ENCODE results near the gene MTMR10. TPM values are rescaled to one million over a fixed set of nuclear protein-coding genes. Genes with fewer than 3 reads are reported as not detected.
A peak's percentile ranks its signal among the peaks of the same experiment; 100 is the strongest.

Gene MTMR10
- total RNA-seq, 5 donors from 2014 or later (not counting 1 experiment from before 2014, with no cell fraction given) = 29.2 to 40.7 (median 33.1) TPM

- no peaks in the 10 kb centered on the region for H3K27me3 Mint-ChIP-seq
- H3K4me3 ChIP-seq (ENCODE audit: control insufficient read depth in 1 of 2, extremely low read depth in 1 of 2, low read length in 1 of 2) = no peak overlapping the region
- no peak overlapping the region for H3K27ac Mint-ChIP-seq
- WGBS (ENCODE audit: insufficient coverage) = 100% methylated on average over 2 of the region's 5 CpGs
- no peaks in the 10 kb centered on the region for H3K9me3 Mint-ChIP-seq
- ATAC-seq (replicated peaks in 1 of 4) (no peak), DNase-seq (no peak)
- no peaks in the 10 kb centered on the region for H3K9me3 ChIP-seq
- H3K4me3 Mint-ChIP-seq = no peak overlapping the region
- H3K27me3 ChIP-seq (replicated peaks in 1 of 2; ENCODE audit: control insufficient read depth in 2 of 2, extremely low read depth in 1 of 2, insufficient read depth in 2 of 2, low read length in 1 of 2) = no peaks in the 10 kb centered on the region
- no peaks in the 10 kb centered on the region for H3K4me1 Mint-ChIP-seq
- H3K36me3 ChIP-seq (ENCODE audit: control insufficient read depth in 2 of 2, extremely low read depth in 1 of 2, insufficient read depth in 1 of 2, low read length in 1 of 2) = peaks cover 18 to 70% of the 10 kb centered on the region in 2 donors
- H3K36me3 Mint-ChIP-seq = peaks cover 61% of the 10 kb centered on the region
- no peaks in the 10 kb centered on the region for H3K4me1 ChIP-seq (ENCODE audit: control insufficient read depth in 1 of 2, extremely low read depth in 1 of 2, insufficient read depth in 2 of 2, low read length in 2 of 2)
- POLR2A ChIA-PET = no interaction called here
- CTCF ChIA-PET = no interaction called here
- no peak overlapping the region for H3K27ac ChIP-seq (ENCODE audit: low read length)
These were observed 67.1 kb downstream of the MTMR10 start for GRCh38 chr15:30924353-30924752.

- DNase-seq (no peak), ATAC-seq (replicated peaks in 1 of 4) (no peak)
- H3K27me3 Mint-ChIP-seq = no peaks in the 10 kb centered on the region
- POLR2A ChIA-PET = interaction anchor here in 1 of 2 donors (0.7 kb wide), 1 partner anchor 1692 kb away, joined by 4 read pairs; the partner anchor contains the start of gene ARHGAP11A
- 96% methylated on average over 3 of the region's 7 CpGs for WGBS (ENCODE audit: insufficient coverage)
- H3K27me3 ChIP-seq (replicated peaks in 1 of 2; ENCODE audit: control insufficient read depth in 2 of 2, extremely low read depth in 1 of 2, insufficient read depth in 2 of 2, low read length in 1 of 2) = no peaks in the 10 kb centered on the region
- no peaks in the 10 kb centered on the region for H3K4me1 Mint-ChIP-seq
- no peak overlapping the region for H3K4me3 ChIP-seq (ENCODE audit: control insufficient read depth in 1 of 2, extremely low read depth in 1 of 2, low read length in 1 of 2)
- peaks cover 16 to 68% of the 10 kb centered on the region in 2 donors for H3K36me3 ChIP-seq (ENCODE audit: control insufficient read depth in 2 of 2, extremely low read depth in 1 of 2, insufficient read depth in 1 of 2, low read length in 1 of 2)
- H3K36me3 Mint-ChIP-seq = peaks cover 61% of the 10 kb centered on the region
- H3K27ac ChIP-seq (ENCODE audit: low read length) = no peak overlapping the region
- no peaks in the 10 kb centered on the region for H3K4me1 ChIP-seq (ENCODE audit: control insufficient read depth in 1 of 2, extremely low read depth in 1 of 2, insufficient read depth in 2 of 2, low read length in 2 of 2)
- CTCF ChIA-PET = no interaction called here
- no peak overlapping the region for H3K4me3 Mint-ChIP-seq
- H3K27ac Mint-ChIP-seq = no peak overlapping the region
- H3K9me3 ChIP-seq = no peaks in the 10 kb centered on the region
- no peaks in the 10 kb centered on the region for H3K9me3 Mint-ChIP-seq
These were observed 68.0 kb downstream of the MTMR10 start for GRCh38 chr15:30923429-30923828.

- no peak for DNase-seq
- WGBS (ENCODE audit: insufficient coverage) = 93% methylated on average over 10 of the region's 14 CpGs
- Mint-ChIP-seq H3K27ac (no peak overlapping the region), H3K4me1 (no peaks in the 10 kb centered on the region), H3K27me3 (no peaks in the 10 kb centered on the region), H3K4me3 (no peak overlapping the region), H3K9me3 (no peaks in the 10 kb centered on the region), H3K36me3 (peaks cover 59% of the 10 kb centered on the region)
- Histone ChIP-seq H3K36me3 (ENCODE audit: control insufficient read depth in 2 of 2, extremely low read depth in 1 of 2, insufficient read depth in 1 of 2, low read length in 1 of 2) (peaks cover 18 to 74% of the 10 kb centered on the region in 2 donors), H3K27me3 (replicated peaks in 1 of 2; ENCODE audit: control insufficient read depth in 2 of 2, extremely low read depth in 1 of 2, insufficient read depth in 2 of 2, low read length in 1 of 2) (no peaks in the 10 kb centered on the region), H3K4me3 (ENCODE audit: control insufficient read depth in 1 of 2, extremely low read depth in 1 of 2, low read length in 1 of 2) (no peak overlapping the region), H3K4me1 (ENCODE audit: control insufficient read depth in 1 of 2, extremely low read depth in 1 of 2, insufficient read depth in 2 of 2, low read length in 2 of 2) (no peaks in the 10 kb centered on the region), H3K9me3 (no peaks in the 10 kb centered on the region), H3K27ac (ENCODE audit: low read length) (no peak overlapping the region)
- ChIA-PET CTCF (no interaction called here), POLR2A (interaction anchor here in 1 of 2 donors (0.7 kb wide), 1 partner anchor 1692 kb away, joined by 4 read pairs; the partner anchor contains the start of gene ARHGAP11A)
- ATAC-seq (replicated peaks in 1 of 4) = no peak
These were observed 68.7 kb downstream of the MTMR10 start for GRCh38 chr15:30922480-30923311.

GRCh38 chr15:30921781-30922479 is 69.5 kb downstream of the MTMR10 start:
- Mint-ChIP-seq H3K27me3 (no peaks in the 10 kb centered on the region), H3K36me3 (peaks cover 60% of the 10 kb centered on the region), H3K9me3 (no peaks in the 10 kb centered on the region), H3K27ac (no peak overlapping the region), H3K4me3 (no peak overlapping the region), H3K4me1 (peaks cover 3% of the 10 kb centered on the region in 3 donors)
- no peak overlapping the region for H3K27ac ChIP-seq (ENCODE audit: low read length)
- peaks cover 21 to 67% of the 10 kb centered on the region in 2 donors for H3K36me3 ChIP-seq (ENCODE audit: control insufficient read depth in 2 of 2, extremely low read depth in 1 of 2, insufficient read depth in 1 of 2, low read length in 1 of 2)
- POLR2A ChIA-PET = interaction anchor here in 1 of 2 donors (0.7 kb wide), 1 partner anchor 222 kb away, joined by 3 read pairs; no protein-coding TSS in a partner anchor
- no peaks in the 10 kb centered on the region for H3K27me3 ChIP-seq (replicated peaks in 1 of 2; ENCODE audit: control insufficient read depth in 2 of 2, extremely low read depth in 1 of 2, insufficient read depth in 2 of 2, low read length in 1 of 2)
- 92% methylated on average over 6 of the region's 9 CpGs for WGBS (ENCODE audit: insufficient coverage)
- ATAC-seq (replicated peaks in 1 of 4) (no peak), DNase-seq (no peak)
- H3K4me1 ChIP-seq (ENCODE audit: control insufficient read depth in 1 of 2, extremely low read depth in 1 of 2, insufficient read depth in 2 of 2, low read length in 2 of 2) = no peaks in the 10 kb centered on the region
- CTCF ChIA-PET = no interaction called here
- H3K9me3 ChIP-seq = no peaks in the 10 kb centered on the region
- no peak overlapping the region for H3K4me3 ChIP-seq (ENCODE audit: control insufficient read depth in 1 of 2, extremely low read depth in 1 of 2, low read length in 1 of 2)

GRCh38 chr15:30921106-30921505 is 70.3 kb downstream of the MTMR10 start:
- Histone ChIP-seq H3K4me1 (ENCODE audit: control insufficient read depth in 1 of 2, extremely low read depth in 1 of 2, insufficient read depth in 2 of 2, low read length in 2 of 2) (no peaks in the 10 kb centered on the region), H3K27ac (ENCODE audit: low read length) (no peak overlapping the region), H3K4me3 (ENCODE audit: control insufficient read depth in 1 of 2, extremely low read depth in 1 of 2, low read length in 1 of 2) (no peak overlapping the region), H3K36me3 (ENCODE audit: control insufficient read depth in 2 of 2, extremely low read depth in 1 of 2, insufficient read depth in 1 of 2, low read length in 1 of 2) (peaks cover 23 to 66% of the 10 kb centered on the region in 2 donors), H3K27me3 (replicated peaks in 1 of 2; ENCODE audit: control insufficient read depth in 2 of 2, extremely low read depth in 1 of 2, insufficient read depth in 2 of 2, low read length in 1 of 2) (no peaks in the 10 kb centered on the region), H3K9me3 (no peaks in the 10 kb centered on the region)
- Mint-ChIP-seq H3K4me3 (no peak overlapping the region), H3K9me3 (no peaks in the 10 kb centered on the region), H3K27me3 (no peaks in the 10 kb centered on the region), H3K4me1 (peaks cover 8 to 10% (median 8%) of the 10 kb centered on the region in 3 donors), H3K27ac (peak overlapping the region in 1 of 2 donors; percentile 39), H3K36me3 (peaks cover 57% of the 10 kb centered on the region)
- WGBS (ENCODE audit: insufficient coverage) = 100% methylated on average over 2 of the region's 4 CpGs
- ATAC-seq (replicated peaks in 1 of 4) = no peak
- DNase-seq = no peak
- CTCF ChIA-PET = no interaction called here
- POLR2A ChIA-PET = interaction anchor here in 1 of 2 donors (0.7 kb wide), 1 partner anchor 223 kb away, joined by 3 read pairs; no protein-coding TSS in a partner anchor

- no peak overlapping the region for H3K27ac ChIP-seq (ENCODE audit: low read length)
- Mint-ChIP-seq H3K4me3 (no peak overlapping the region), H3K27ac (no peak overlapping the region), H3K27me3 (no peaks in the 10 kb centered on the region), H3K9me3 (no peaks in the 10 kb centered on the region), H3K36me3 (peaks cover 54% of the 10 kb centered on the region), H3K4me1 (peaks cover 9 to 10% (median 9%) of the 10 kb centered on the region in 3 donors)
- H3K36me3 ChIP-seq (ENCODE audit: control insufficient read depth in 2 of 2, extremely low read depth in 1 of 2, insufficient read depth in 1 of 2, low read length in 1 of 2) = peaks cover 20 to 63% of the 10 kb centered on the region in 2 donors
- no peak overlapping the region for H3K4me3 ChIP-seq (ENCODE audit: control insufficient read depth in 1 of 2, extremely low read depth in 1 of 2, low read length in 1 of 2)
- ATAC-seq (replicated peaks in 1 of 4) = no peak
- WGBS (ENCODE audit: insufficient coverage) = 60% methylated on average over 1 of the region's 5 CpGs
- H3K4me1 ChIP-seq (ENCODE audit: control insufficient read depth in 1 of 2, extremely low read depth in 1 of 2, insufficient read depth in 2 of 2, low read length in 2 of 2) = no peaks in the 10 kb centered on the region
- ChIA-PET CTCF (no interaction called here), POLR2A (no interaction called here)
- no peak for DNase-seq
- H3K9me3 ChIP-seq = no peaks in the 10 kb centered on the region
- H3K27me3 ChIP-seq (replicated peaks in 1 of 2; ENCODE audit: control insufficient read depth in 2 of 2, extremely low read depth in 1 of 2, insufficient read depth in 2 of 2, low read length in 1 of 2) = no peaks in the 10 kb centered on the region
These were observed 71.4 kb downstream of the MTMR10 start for GRCh38 chr15:30919877-30920550.

All from T-cell (primary cell).